HL-60 (cell line): ENCODE results near the gene IL1RAPL2.

Source experiments
- GABPA ChIP-seq: IDR thresholded peaks from 2 replicates; pipeline ENCODE4 v1.6.1; 2012; ENCODE audit warnings: low read depth
- POLR2AphosphoS5 ChIP-seq: IDR thresholded peaks from 2 replicates; pipeline ENCODE4 v1.6.1; 2012; ENCODE audit warnings: low read depth

- TF ChIP-seq GABPA (no peak), POLR2AphosphoS5 (no peak)
These were observed 998.5 kb downstream of the IL1RAPL2 start for GRCh38 chrX:105564501-105564900.
